A549 (cell line): Measurements from ENCODE around the gene KIF2A. TPM values are rescaled to one million over a fixed set of nuclear protein-coding genes. Genes with fewer than 3 reads are reported as not detected.

ENCODE experiments used
- ATAC-seq, 2 experiments: fragments of 200-7000 bp in 1 of 2; fragments of >200 bp in 1 of 2; cut with Nextera tagmentation in 1 of 2; cut with Tn5 transposase in 1 of 2; 3 replicates each; pipeline versions ENCODE4 v1.8.0 to v1.9.1; 2018 to 2020; ENCODE audit warnings: mild to moderate bottlenecking in 1 of 2, moderate library complexity in 1 of 2
- CTCF ChIA-PET: fragments of 300-600 bp; sonication (Branson Sonifier 250); formaldehyde crosslinking; extraction: SDS; loops from one replicate; lab custom pipeline; 2021; ENCODE audit warnings: antibody characterized with exemption, inconsistent platforms; lab: Yijun Ruan, JAX
- POLR2A ChIA-PET: fragments of 350-600 bp; formaldehyde crosslinking; extraction: SDS; loops from one replicate; lab custom pipeline; 2021; ENCODE audit warnings: antibody characterized with exemption, inconsistent platforms; lab: Yijun Ruan, JAX
- DNase-seq, 2 experiments: peaks; one replicate each; pipeline versions ENCODE4 v3.0.0 to v3.0.0-alpha.2; 2011 to 2016; ENCODE audit warnings: low read depth in 1 of 2, low spot score in 1 of 2
- FAIRE-seq: peaks from 2 replicates; lab custom pipeline; 2011; peaks lifted over from hg19 to GRCh38; lab: Jason Lieb, UNC
- H3K27ac ChIP-seq, 2 experiments: fragments of >200 bp; sonication (Bioruptor Twin); formaldehyde crosslinking; 3 replicates each; pipeline ENCODE4 v1.5.1; 2016 to 2017
- H3K4me1 ChIP-seq: fragments of >200 bp; sonication (Bioruptor Twin); formaldehyde crosslinking; 3 replicates; pipeline ENCODE4 v1.6.1; 2016
- H3K4me2 ChIP-seq: fragments of >200 bp; sonication (Bioruptor Twin); formaldehyde crosslinking; 3 replicates; pipeline ENCODE4 v1.6.1; 2016
- H3K4me3 ChIP-seq: fragments of >200 bp; sonication (Bioruptor Twin); formaldehyde crosslinking; 3 replicates; pipeline ENCODE4 v1.5.1; 2016
- H3K9me3 ChIP-seq: fragments of >200 bp; sonication (Bioruptor Twin); formaldehyde crosslinking; 3 replicates; pipeline ENCODE4 v1.6.1; 2016
- BHLHE40 ChIP-seq: IDR thresholded peaks from 2 replicates; pipeline ENCODE4 v1.6.1; 2012; ENCODE audit warnings: low read depth, low read length, inconsistent platforms
- CBX2 ChIP-seq: fragments of 200-600 bp; sonication (generic); IDR thresholded peaks from 2 replicates; pipeline ENCODE4 v1.6.1; 2016; ENCODE audit warnings: low read depth, mild to moderate bottlenecking, borderline replicate concordance
- CEBPB ChIP-seq, 2 experiments: fragments of >200 bp in 1 of 2; sonication (Bioruptor Twin) in 1 of 2; formaldehyde crosslinking in 1 of 2; IDR thresholded peaks; 2 replicates each; pipeline ENCODE4 v1.6.1; 2012 to 2016
- CHD4 ChIP-seq: fragments of 200-600 bp; sonication (generic); IDR thresholded peaks from 2 replicates; pipeline ENCODE4 v1.6.1; 2016; ENCODE audit warnings: antibody characterized with exemption, mild to moderate bottlenecking, borderline replicate concordance
- EHF ChIP-seq: fragments of 250-450 bp; sonication (Bioruptor Pico); IDR thresholded peaks from 2 replicates; pipeline ENCODE4 v1.5.0; 2020; ENCODE audit warnings: mild to moderate bottlenecking
- EHMT2 ChIP-seq: fragments of 200-600 bp; sonication (generic); IDR thresholded peaks from 2 replicates; pipeline ENCODE4 v1.6.1; 2016; ENCODE audit warnings: antibody characterized with exemption, low read depth, mild to moderate bottlenecking, moderate library complexity
- EP300 ChIP-seq, 2 experiments: fragments of >200 bp; sonication (Bioruptor Twin); formaldehyde crosslinking; IDR thresholded peaks; 2 replicates in 1 of 2; 3 replicates in 1 of 2; pipeline ENCODE4 v1.6.1; 2016 to 2017
- ESRRA ChIP-seq: fragments of 150-350 bp; IDR thresholded peaks from 2 replicates; pipeline ENCODE4 v1.6.1; 2014; ENCODE audit warnings: mild to moderate bottlenecking, low read length, borderline replicate concordance
- FOSB ChIP-seq: fragments of 250-450 bp; sonication (Bioruptor Pico); IDR thresholded peaks from 2 replicates; pipeline ENCODE4 v1.5.0; 2020; ENCODE audit warnings: mild to moderate bottlenecking, moderate library complexity
- FOSL2 ChIP-seq, 2 experiments: fragments of 450-650 bp in 1 of 2; fragments of >200 bp in 1 of 2; sonication (Bioruptor Twin) in 1 of 2; formaldehyde crosslinking; IDR thresholded peaks; 2 replicates each; pipeline versions ENCODE4 v1.5.0 to v1.6.1; 2016 to 2020; ENCODE audit warnings: mild to moderate bottlenecking in 1 of 2, moderate library complexity in 1 of 2
- HOXB13 ChIP-seq: fragments of 250-450 bp; sonication (Bioruptor Pico); IDR thresholded peaks from 2 replicates; pipeline ENCODE4 v1.5.0; 2020; ENCODE audit warnings: low read depth, mild to moderate bottlenecking, moderate library complexity
- NPAS2 ChIP-seq: fragments of 250-450 bp; sonication (Bioruptor Pico); IDR thresholded peaks from 2 replicates; pipeline ENCODE4 v1.8.0; 2022; ENCODE audit warnings: mild to moderate bottlenecking, moderate library complexity, borderline replicate concordance
- PHF8 ChIP-seq: fragments of 200-600 bp; sonication (generic); IDR thresholded peaks from 2 replicates; pipeline ENCODE4 v1.6.1; 2016; ENCODE audit warnings: low read depth, mild to moderate bottlenecking, antibody characterized with exemption, moderate library complexity, borderline replicate concordance
- POLR2A ChIP-seq: IDR thresholded peaks from 2 replicates; pipeline ENCODE4 v1.6.1; 2012; ENCODE audit warnings: mild to moderate bottlenecking, low read length
- ZC3H11A ChIP-seq: fragments of 450-650 bp; IDR thresholded peaks from 2 replicates; pipeline ENCODE4 v1.6.1; 2014; ENCODE audit warnings: antibody characterized with exemption, mild to moderate bottlenecking
- ZSCAN20 ChIP-seq: fragments of 250-450 bp; sonication (Bioruptor Pico); IDR thresholded peaks from 2 replicates; pipeline ENCODE4 v1.8.0; 2022; ENCODE audit warnings: mild to moderate bottlenecking, moderate library complexity
- WGBS: methylation state at CpG from one replicate; pipeline ENCODE4 v1.1.6; 2017; ENCODE audit errors: missing lambda C conversion rate; 5-methylcytosine and 5-hydroxymethylcytosine counted together
- polyA plus RNA-seq, 4 experiments: library from polyadenylated mRNA; depleted of rRNA in 3 of 4; stranded (reverse); fragments of >200 nt; fragmentation: RNase III in 1 of 4; extraction: RNeasy Plus Mini Kit Qiagen cat#74134 plus additional on column Dnase treatment in 1 of 4; gene quantifications; 2 replicates in 3 of 4; 3 replicates in 1 of 4; pipeline ENCODE4 v1.2.3, GENCODE V29; 2011 to 2017
- TF ChIP-seq, protein P1 (sequence below): fragments of 200-600 bp; sonication (generic); IDR thresholded peaks from 2 replicates; pipeline ENCODE4 v1.6.1; 2016; ENCODE audit warnings: antibody characterized with exemption, mild to moderate bottlenecking, moderate library complexity
- TF ChIP-seq, protein P2 (sequence below): fragments of 150-350 bp; IDR thresholded peaks from 2 replicates; pipeline ENCODE4 v1.6.1; 2014; ENCODE audit warnings: low read depth, mild to moderate bottlenecking, low read length
- TF ChIP-seq, protein P3 (sequence below): IDR thresholded peaks from 2 replicates; pipeline ENCODE4 v1.6.1; 2012
- TF ChIP-seq, protein P4 (sequence below): fragments of 450-650 bp; IDR thresholded peaks from 2 replicates; pipeline ENCODE4 v1.6.1; 2014; ENCODE audit warnings: antibody characterized with exemption

Gene KIF2A
- polyA plus RNA-seq, 2 of the 4 experiments (the other 2 are of a cell fraction), result 44.5 to 68.9 TPM

DNA sequence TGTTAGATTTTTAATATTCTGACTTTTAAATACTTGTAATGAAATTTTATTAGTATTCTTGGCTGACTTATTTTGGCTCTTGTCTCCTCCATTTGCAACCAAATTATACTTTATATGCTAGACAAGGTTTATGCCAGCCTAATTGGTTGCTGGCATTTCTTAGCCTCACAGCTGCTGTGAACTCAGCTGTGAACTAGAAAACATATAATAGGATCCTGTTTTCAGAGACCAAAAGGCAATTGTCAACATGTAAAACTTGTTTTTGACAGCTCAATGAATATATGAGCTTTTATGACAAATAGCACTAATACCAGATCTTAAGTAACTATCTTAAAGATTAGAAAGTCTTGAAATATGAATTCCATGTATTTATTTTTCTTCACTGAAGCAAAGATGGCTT is 25.9 kb downstream of the KIF2A start:
- ATAC-seq (no peak), DNase-seq (no peak), FAIRE-seq (no peak)
- CTCF ChIA-PET, result no interaction called here
- POLR2A ChIA-PET, result interaction anchor here (1.1 kb wide), 1 partner anchor 72 kb away, joined by 3 read pairs; the partner anchor contains the start of gene DIMT1
- TF ChIP-seq CHD4 (no peak), ESRRA (no peak), NPAS2 (CRISPR knock-in tag) (no peak), CEBPB (IDR thresholded peaks at IDR 0.05) (no peak), POLR2A (no peak), CBX2 (no peak), HOXB13 (CRISPR knock-in tag) (no peak), FOSL2 (IDR thresholded peaks at IDR 0.05) (no peak), FOSL2 (CRISPR knock-in tag; IDR thresholded peaks at IDR 0.05) (no peak), EHF (CRISPR knock-in tag) (no peak), ZC3H11A (no peak), EHMT2 (no peak), ZSCAN20 (CRISPR knock-in tag) (no peak), EP300 (IDR thresholded peaks at IDR 0.05) (no peak), FOSB (CRISPR knock-in tag) (no peak)
- TF ChIP-seq, protein P1, sequence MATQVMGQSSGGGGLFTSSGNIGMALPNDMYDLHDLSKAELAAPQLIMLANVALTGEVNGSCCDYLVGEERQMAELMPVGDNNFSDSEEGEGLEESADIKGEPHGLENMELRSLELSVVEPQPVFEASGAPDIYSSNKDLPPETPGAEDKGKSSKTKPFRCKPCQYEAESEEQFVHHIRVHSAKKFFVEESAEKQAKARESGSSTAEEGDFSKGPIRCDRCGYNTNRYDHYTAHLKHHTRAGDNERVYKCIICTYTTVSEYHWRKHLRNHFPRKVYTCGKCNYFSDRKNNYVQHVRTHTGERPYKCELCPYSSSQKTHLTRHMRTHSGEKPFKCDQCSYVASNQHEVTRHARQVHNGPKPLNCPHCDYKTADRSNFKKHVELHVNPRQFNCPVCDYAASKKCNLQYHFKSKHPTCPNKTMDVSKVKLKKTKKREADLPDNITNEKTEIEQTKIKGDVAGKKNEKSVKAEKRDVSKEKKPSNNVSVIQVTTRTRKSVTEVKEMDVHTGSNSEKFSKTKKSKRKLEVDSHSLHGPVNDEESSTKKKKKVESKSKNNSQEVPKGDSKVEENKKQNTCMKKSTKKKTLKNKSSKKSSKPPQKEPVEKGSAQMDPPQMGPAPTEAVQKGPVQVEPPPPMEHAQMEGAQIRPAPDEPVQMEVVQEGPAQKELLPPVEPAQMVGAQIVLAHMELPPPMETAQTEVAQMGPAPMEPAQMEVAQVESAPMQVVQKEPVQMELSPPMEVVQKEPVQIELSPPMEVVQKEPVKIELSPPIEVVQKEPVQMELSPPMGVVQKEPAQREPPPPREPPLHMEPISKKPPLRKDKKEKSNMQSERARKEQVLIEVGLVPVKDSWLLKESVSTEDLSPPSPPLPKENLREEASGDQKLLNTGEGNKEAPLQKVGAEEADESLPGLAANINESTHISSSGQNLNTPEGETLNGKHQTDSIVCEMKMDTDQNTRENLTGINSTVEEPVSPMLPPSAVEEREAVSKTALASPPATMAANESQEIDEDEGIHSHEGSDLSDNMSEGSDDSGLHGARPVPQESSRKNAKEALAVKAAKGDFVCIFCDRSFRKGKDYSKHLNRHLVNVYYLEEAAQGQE, result no peak
- TF ChIP-seq, protein P2, sequence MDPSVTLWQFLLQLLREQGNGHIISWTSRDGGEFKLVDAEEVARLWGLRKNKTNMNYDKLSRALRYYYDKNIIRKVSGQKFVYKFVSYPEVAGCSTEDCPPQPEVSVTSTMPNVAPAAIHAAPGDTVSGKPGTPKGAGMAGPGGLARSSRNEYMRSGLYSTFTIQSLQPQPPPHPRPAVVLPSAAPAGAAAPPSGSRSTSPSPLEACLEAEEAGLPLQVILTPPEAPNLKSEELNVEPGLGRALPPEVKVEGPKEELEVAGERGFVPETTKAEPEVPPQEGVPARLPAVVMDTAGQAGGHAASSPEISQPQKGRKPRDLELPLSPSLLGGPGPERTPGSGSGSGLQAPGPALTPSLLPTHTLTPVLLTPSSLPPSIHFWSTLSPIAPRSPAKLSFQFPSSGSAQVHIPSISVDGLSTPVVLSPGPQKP, result no peak
- TF ChIP-seq, protein P3, sequence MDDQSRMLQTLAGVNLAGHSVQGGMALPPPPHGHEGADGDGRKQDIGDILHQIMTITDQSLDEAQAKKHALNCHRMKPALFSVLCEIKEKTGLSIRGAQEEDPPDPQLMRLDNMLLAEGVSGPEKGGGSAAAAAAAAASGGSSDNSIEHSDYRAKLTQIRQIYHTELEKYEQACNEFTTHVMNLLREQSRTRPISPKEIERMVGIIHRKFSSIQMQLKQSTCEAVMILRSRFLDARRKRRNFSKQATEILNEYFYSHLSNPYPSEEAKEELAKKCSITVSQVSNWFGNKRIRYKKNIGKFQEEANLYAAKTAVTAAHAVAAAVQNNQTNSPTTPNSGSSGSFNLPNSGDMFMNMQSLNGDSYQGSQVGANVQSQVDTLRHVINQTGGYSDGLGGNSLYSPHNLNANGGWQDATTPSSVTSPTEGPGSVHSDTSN, result no peak
- Histone ChIP-seq H3K4me3 (no peak overlapping the region), H3K4me2 (no peak overlapping the region), H3K27ac (no peak overlapping the region), H3K9me3 (no peaks in the 10 kb centered on the region), H3K4me1 (peaks cover 23% of the 10 kb centered on the region; the same call in 2 of the 3 replicates)

DNA sequence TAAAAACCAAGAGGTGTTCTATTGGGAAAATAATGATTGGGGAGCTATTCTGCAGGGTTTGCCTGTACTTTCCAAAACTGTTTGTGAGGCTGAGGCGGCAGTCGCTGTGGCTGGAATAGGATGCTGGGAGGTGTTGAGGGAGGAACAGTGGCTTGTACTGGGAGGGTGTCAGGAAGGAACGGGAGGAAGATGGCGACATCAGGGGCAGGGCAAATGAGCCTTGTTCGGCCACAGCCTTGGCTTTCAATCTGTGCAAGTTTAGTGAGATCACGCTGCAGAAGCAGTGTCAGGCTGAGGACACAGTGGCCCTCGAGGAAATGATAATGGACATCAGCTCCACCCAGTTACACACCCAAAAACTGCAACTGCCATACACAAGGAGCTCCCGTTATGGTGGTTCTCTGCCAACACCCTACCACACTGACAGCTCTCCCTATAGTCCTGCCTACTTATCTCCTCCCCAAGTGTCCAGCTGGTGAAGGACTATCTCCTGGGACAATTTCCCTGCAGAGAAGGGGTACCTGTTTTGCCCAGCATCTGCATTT is 27.3 kb downstream of the KIF2A start:
- no peaks in the 10 kb centered on the region for H3K9me3 ChIP-seq
- ChIA-PET POLR2A (interaction anchor here (0.7 kb wide), 1 partner anchor 11 kb away, joined by 5 read pairs; no protein-coding TSS in a partner anchor), CTCF (no interaction called here)
- H3K4me2 ChIP-seq, result no peak overlapping the region
- H3K4me3 ChIP-seq, result no peak overlapping the region
- H3K27ac ChIP-seq, result no peak overlapping the region
- DNase-seq (no peak), ATAC-seq (peak in 1 of 2 experiments; percentile 22; a peak in 1 of 6 replicates), FAIRE-seq (no peak)
- H3K4me1 ChIP-seq, result peaks cover 23% of the 10 kb centered on the region; the same call in 2 of the 3 replicates
- TF ChIP-seq BHLHE40, result no peak
- no peak for TF ChIP-seq PHF8
- no peak for TF ChIP-seq ZC3H11A
- TF ChIP-seq, protein P4, sequence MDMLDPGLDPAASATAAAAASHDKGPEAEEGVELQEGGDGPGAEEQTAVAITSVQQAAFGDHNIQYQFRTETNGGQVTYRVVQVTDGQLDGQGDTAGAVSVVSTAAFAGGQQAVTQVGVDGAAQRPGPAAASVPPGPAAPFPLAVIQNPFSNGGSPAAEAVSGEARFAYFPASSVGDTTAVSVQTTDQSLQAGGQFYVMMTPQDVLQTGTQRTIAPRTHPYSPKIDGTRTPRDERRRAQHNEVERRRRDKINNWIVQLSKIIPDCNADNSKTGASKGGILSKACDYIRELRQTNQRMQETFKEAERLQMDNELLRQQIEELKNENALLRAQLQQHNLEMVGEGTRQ, result no peak
- 90% methylated on average over 8 of the region's 8 CpGs for WGBS
